Measurements from ENCODE around the gene RORC. TPM values are rescaled to one million over a fixed set of nuclear protein-coding genes. Genes with fewer than 3 reads are reported as not detected.

RORC gene
- total and polyA plus RNA-seq, 12 donors = 4.0 to 21.0 (median 13.3) TPM

DNA sequence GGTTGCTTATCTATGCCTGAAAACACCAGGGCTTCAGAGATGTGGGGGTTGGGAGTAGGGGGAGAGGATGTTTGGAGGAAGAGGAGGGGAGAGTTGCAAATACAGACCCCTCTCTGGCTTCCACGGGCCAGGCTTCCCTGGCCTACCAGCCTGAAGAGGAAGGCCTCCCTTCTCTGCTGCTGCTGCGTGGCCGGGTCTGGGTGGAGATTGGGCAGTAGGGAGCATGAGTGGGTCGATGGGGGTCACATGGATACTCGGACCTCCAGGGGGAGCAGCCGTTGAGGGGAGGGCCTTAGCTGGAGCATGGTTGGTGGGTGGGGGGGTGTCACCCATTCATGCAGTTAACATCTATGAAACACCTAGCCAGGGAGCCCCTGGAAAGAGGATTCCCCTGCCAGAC lies 1.5 kb downstream of the RORC start:
- peaks cover 0 to 44% (median 25%) of the 10 kb centered on the region in 9 donors for H3K4me1 ChIP-seq
- no peaks in the 10 kb centered on the region for H3K9me3 ChIP-seq
- H3K27ac ChIP-seq = peak overlapping the region in 1 of 10 donors; percentile 16
- H3K27me3 ChIP-seq = no peaks in the 10 kb centered on the region
- H3K36me3 ChIP-seq = no peaks in the 10 kb centered on the region
- DNase-seq (no peak), ATAC-seq (no peak)
- intact Hi-C loops (cut with DNase I) = loop anchor here in 5 of 10 donors (5.0 to 10.0 kb wide), 7 partner anchors 93 to 385 kb away; partner anchors contain the start of gene POGZ (in 1 of the 5)
- WGBS, 2 donors = 26 to 35% methylated on average over 6 of the region's 6 CpGs
- TF ChIP-seq, protein P1, sequence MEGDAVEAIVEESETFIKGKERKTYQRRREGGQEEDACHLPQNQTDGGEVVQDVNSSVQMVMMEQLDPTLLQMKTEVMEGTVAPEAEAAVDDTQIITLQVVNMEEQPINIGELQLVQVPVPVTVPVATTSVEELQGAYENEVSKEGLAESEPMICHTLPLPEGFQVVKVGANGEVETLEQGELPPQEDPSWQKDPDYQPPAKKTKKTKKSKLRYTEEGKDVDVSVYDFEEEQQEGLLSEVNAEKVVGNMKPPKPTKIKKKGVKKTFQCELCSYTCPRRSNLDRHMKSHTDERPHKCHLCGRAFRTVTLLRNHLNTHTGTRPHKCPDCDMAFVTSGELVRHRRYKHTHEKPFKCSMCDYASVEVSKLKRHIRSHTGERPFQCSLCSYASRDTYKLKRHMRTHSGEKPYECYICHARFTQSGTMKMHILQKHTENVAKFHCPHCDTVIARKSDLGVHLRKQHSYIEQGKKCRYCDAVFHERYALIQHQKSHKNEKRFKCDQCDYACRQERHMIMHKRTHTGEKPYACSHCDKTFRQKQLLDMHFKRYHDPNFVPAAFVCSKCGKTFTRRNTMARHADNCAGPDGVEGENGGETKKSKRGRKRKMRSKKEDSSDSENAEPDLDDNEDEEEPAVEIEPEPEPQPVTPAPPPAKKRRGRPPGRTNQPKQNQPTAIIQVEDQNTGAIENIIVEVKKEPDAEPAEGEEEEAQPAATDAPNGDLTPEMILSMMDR (IDR thresholded peaks at IDR 0.05) = no peak
- H3K4me3 ChIP-seq = no peak overlapping the region

DNA sequence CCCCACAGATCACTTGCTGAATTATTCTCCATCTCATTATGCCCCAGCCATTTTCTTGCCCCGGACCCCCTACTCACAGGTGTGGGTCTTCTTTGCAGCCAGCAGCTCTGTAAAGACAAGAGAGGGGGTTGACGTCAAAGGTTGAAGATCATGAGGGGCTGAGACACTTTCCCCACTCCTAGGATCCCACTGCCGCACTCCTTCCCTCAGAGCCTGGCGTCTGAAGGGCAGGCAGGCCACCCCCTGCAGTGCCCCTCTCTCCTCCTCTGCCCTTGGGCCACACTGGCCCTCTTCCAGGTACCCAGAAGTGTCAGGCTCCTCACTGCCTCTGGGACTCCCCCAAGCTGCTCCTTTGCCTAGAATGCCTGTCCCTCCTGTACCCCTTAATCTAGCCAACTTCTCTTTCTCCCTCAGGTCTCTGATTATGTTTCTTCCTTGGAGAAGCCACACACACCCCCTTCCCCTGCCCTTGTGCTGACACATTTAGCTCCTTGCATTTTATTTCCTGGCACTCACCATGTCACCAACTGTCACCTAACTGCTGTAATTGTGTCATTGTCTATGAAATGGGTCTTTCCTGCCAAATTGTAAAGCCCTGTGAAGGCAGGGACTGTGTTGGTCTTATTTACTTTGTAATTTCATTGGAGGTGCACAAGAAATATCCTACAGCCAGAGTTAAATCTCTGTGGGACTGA lies 2.1 kb downstream of the RORC start:
- ATAC-seq (no peak), DNase-seq (no peak)
- 30 to 42% methylated on average over 4 of the region's 4 CpGs for WGBS, 2 donors
- Histone ChIP-seq H3K4me1 (peaks cover 0 to 44% (median 25%) of the 10 kb centered on the region in 9 donors), H3K36me3 (no peaks in the 10 kb centered on the region), H3K27ac (peak overlapping the region in 1 of 10 donors; percentile 16), H3K27me3 (no peaks in the 10 kb centered on the region), H3K4me3 (no peak overlapping the region), H3K9me3 (no peaks in the 10 kb centered on the region)
- intact Hi-C loops (cut with DNase I) = loop anchor here in 5 of 10 donors (5.0 to 10.0 kb wide), 7 partner anchors 92 to 385 kb away; partner anchors contain the start of gene POGZ (in 1 of the 5)
- TF ChIP-seq, protein P1 (IDR thresholded peaks at IDR 0.05) = no peak

DNA sequence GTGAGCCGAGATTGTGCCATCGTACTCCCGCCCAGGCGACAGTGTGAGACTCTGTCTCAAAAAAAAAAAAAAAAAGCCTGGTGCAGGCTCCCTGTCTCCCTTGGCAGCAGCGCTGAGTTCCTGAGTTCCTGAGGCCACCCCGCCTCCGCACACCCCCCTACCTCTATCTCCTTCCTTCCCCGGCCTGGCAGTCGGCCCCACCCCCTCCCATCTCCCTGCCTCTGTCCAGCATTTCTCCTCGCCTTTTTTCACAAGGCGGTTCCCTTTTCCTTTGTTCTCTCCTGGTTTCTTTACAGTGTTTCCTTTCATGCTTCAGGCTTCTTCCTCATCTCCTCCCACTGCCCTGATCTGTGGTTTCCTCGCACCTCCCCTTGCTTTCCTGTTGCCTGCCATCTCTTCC lies 2.7 kb downstream of the RORC start:
- TF ChIP-seq, protein P1 (IDR thresholded peaks at IDR 0.05) = no peak
- intact Hi-C loops (cut with DNase I) = no loop called here
- peaks cover 0 to 43% (median 25%) of the 10 kb centered on the region in 9 donors for H3K4me1 ChIP-seq
- no peaks in the 10 kb centered on the region for H3K9me3 ChIP-seq
- ATAC-seq (peak in 4 of 8 donors; percentile 34 to 57 (median 40)), DNase-seq (peak; percentile 45 to 63)
- no peaks in the 10 kb centered on the region for H3K36me3 ChIP-seq
- WGBS, 2 donors = 2 to 7% methylated on average over 11 to 12 of the region's 12 CpGs
- H3K27me3 ChIP-seq = no peaks in the 10 kb centered on the region
- H3K27ac ChIP-seq = no peak overlapping the region
- H3K4me3 ChIP-seq = no peak overlapping the region

DNA sequence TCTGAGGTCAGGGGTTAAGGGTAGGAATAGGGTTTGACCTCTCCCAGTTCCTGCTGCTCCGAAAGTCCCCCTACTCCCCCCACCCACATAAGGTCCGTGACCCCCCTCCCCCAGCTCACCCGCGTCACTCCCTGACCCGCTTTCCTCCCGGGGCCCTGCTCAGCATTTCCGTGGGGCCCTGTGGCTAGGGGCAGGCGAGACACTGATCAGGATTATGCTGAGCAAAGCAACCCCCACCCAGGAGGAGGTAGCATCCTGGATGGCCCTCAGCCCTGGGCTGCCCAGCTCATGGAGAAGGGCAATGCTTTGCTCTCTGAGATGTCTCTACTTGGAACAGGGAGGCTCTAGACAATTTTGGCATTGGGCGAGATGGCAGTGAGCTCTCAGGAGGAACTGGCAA lies 3.7 kb downstream of the RORC start:
- no peak overlapping the region for H3K27ac ChIP-seq
- no peaks in the 10 kb centered on the region for H3K9me3 ChIP-seq
- DNase-seq = no peak
- no peaks in the 10 kb centered on the region for H3K27me3 ChIP-seq
- intact Hi-C loops (cut with DNase I) = no loop called here
- TF ChIP-seq, protein P1 (IDR thresholded peaks at IDR 0.05) = no peak
- H3K4me3 ChIP-seq = no peak overlapping the region
- ATAC-seq = no peak
- no peaks in the 10 kb centered on the region for H3K36me3 ChIP-seq
- peaks cover 0 to 42% (median 25%) of the 10 kb centered on the region in 9 donors for H3K4me1 ChIP-seq
- WGBS, 2 donors = 59 to 64% methylated on average over 9 of the region's 9 CpGs
